CD8-positive, alpha-beta memory T cell (primary cell): Measurements from ENCODE around the gene TBX18. TPM values are rescaled to one million over a fixed set of nuclear protein-coding genes. Genes with fewer than 3 reads are reported as not detected.

ENCODE experiments used
- CTCF ChIA-PET: fragments of 350-600 bp; sonication (Branson Sonifier 250); formaldehyde crosslinking; loops from one replicate; lab custom pipeline; 2021; ENCODE audit warnings: antibody characterized with exemption; lab: Charles Lee
- POLR2A ChIA-PET: fragments of 350-600 bp; sonication (Branson Sonifier 250); formaldehyde crosslinking; loops from one replicate; lab custom pipeline; 2021; ENCODE audit warnings: antibody characterized with exemption; lab: Charles Lee
- DNase-seq, 5 donors: peaks; one replicate each; pipeline versions ENCODE4 v3.0.0 to v3.0.0-alpha.2; 2020 to 2022; ENCODE audit warnings: mixed read lengths in 1 of 5
- H3K27ac ChIP-seq: one replicate; pipeline ENCODE4 v1.7.0; 2013; ENCODE audit warnings: low read depth, mild to moderate bottlenecking, low read length, moderate library complexity
- H3K27me3 ChIP-seq: 2 replicates; pipeline ENCODE4 v1.7.0; 2013; ENCODE audit warnings: low read length, mild to moderate bottlenecking; ENCODE audit not compliant: insufficient read depth, poor library complexity, severe bottlenecking
- H3K36me3 ChIP-seq: 2 replicates; pipeline ENCODE4 v1.7.0; 2013; ENCODE audit warnings: mild to moderate bottlenecking, low read length, moderate library complexity; ENCODE audit not compliant: insufficient read depth
- H3K4me1 ChIP-seq: 2 replicates; pipeline ENCODE4 v1.7.0; 2013; ENCODE audit warnings: mild to moderate bottlenecking, low read length, moderate library complexity; ENCODE audit not compliant: insufficient read depth
- H3K4me3 ChIP-seq: 2 replicates; pipeline ENCODE4 v1.7.0; 2013; ENCODE audit warnings: mild to moderate bottlenecking, low read length
- H3K9me3 ChIP-seq: 2 replicates; pipeline ENCODE4 v1.7.0; 2013; ENCODE audit warnings: mild to moderate bottlenecking, low read length
- H3K27ac Mint-ChIP-seq, 8 donors: one replicate each; pipeline ENCODE4 v1.8.0; 2020 to 2021; ENCODE audit warnings: mixed read lengths in 8 of 8, mild to moderate bottlenecking in 6 of 8, inconsistent platforms in 3 of 8, moderate library complexity in 3 of 8
- H3K27me3 Mint-ChIP-seq, 2 donors: one replicate each; pipeline ENCODE4 v1.8.0; 2020 to 2021; ENCODE audit warnings: mixed read lengths in 2 of 2, mild to moderate bottlenecking in 1 of 2, moderate library complexity in 1 of 2
- H3K36me3 Mint-ChIP-seq, 3 donors: one replicate each; pipeline ENCODE4 v1.8.0; 2020 to 2021; ENCODE audit warnings: mixed read lengths in 3 of 3, inconsistent platforms in 1 of 3, mild to moderate bottlenecking in 1 of 3
- H3K4me1 Mint-ChIP-seq, 3 donors: one replicate each; pipeline ENCODE4 v1.8.0; 2020 to 2021; ENCODE audit warnings: mixed read lengths in 3 of 3, inconsistent platforms in 1 of 3, mild to moderate bottlenecking in 1 of 3
- H3K4me3 Mint-ChIP-seq, 7 donors: one replicate each; pipeline ENCODE4 v1.8.0; 2020 to 2021; ENCODE audit warnings: mixed read lengths in 7 of 7, mild to moderate bottlenecking in 6 of 7, moderate library complexity in 4 of 7, inconsistent platforms in 2 of 7
- H3K9me3 Mint-ChIP-seq, 5 donors: one replicate each; pipeline ENCODE4 v1.8.0; 2020 to 2022; ENCODE audit warnings: mixed read lengths in 5 of 5, mild to moderate bottlenecking in 3 of 5, moderate library complexity in 2 of 5, inconsistent platforms in 1 of 5
- polyA plus RNA-seq: library from polyadenylated mRNA; unstranded; fragments of 300-500 nt; fragmentation: Illumina TruSeq; gene quantifications from one replicate; pipeline ENCODE4 v1.2.3, GENCODE V29; 2021
- total RNA-seq, 2 experiments: library from RNA; stranded (reverse); gene quantifications; one replicate each; pipeline ENCODE4 v1.2.3, GENCODE V29; 2021

The TBX18 gene
- total and polyA plus RNA-seq, 3 experiments from 2014 or later: not detected

DNA sequence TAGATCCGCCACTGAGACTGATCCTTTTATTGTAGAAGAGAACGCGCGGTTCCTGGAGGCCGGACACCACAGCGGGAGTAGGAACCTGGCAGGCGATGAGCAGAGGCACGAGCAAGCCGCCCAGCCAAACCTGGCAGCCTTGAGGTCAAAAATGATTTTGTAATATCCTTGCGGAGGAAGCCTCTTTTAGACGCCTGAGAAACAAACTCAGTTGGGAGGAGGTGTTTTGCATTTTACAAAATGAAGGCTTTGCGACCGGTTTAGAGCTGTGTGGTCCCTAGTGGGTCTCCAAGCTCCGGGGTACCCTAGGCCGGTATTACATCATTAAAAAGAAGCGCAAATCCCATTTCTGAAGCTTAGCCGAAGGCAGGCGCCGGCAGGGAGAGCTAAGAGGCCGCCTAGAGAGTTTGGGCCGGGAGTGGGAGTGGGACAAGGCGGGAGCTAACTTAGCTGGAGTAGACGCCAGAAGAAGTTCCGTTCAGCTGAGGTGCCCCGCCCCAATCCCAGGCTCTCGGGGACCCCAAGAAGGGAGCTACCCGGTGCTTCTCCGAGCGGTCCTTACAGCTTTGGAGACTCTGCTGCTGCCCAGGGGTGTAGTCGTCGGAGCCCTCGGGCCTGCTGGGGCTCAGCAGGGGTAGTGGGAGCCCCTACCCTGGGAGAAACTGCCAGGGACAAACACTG, 1.9 kb upstream of the TBX18 start:
- no peak for DNase-seq
- peaks cover 0 to 2% (median 0%) of the 10 kb centered on the region in 3 donors for H3K36me3 Mint-ChIP-seq
- peaks cover 3 to 5% (median 4%) of the 10 kb centered on the region in 3 donors for H3K4me1 Mint-ChIP-seq
- H3K27me3 Mint-ChIP-seq: peaks cover 44 to 66% of the 10 kb centered on the region in 2 donors
- Histone ChIP-seq H3K4me3 (no peak overlapping the region), H3K4me1 (no peaks in the 10 kb centered on the region), H3K9me3 (no peaks in the 10 kb centered on the region), H3K27ac (no peak overlapping the region), H3K27me3 (peaks cover 16% of the 10 kb centered on the region), H3K36me3 (no peaks in the 10 kb centered on the region)
- H3K4me3 Mint-ChIP-seq: no peak overlapping the region
- ChIA-PET POLR2A (no interaction called here), CTCF (no interaction called here)
- H3K9me3 Mint-ChIP-seq: peaks cover 0 to 20% (median 6%) of the 10 kb centered on the region in 5 donors
- H3K27ac Mint-ChIP-seq: no peak overlapping the region

DNA sequence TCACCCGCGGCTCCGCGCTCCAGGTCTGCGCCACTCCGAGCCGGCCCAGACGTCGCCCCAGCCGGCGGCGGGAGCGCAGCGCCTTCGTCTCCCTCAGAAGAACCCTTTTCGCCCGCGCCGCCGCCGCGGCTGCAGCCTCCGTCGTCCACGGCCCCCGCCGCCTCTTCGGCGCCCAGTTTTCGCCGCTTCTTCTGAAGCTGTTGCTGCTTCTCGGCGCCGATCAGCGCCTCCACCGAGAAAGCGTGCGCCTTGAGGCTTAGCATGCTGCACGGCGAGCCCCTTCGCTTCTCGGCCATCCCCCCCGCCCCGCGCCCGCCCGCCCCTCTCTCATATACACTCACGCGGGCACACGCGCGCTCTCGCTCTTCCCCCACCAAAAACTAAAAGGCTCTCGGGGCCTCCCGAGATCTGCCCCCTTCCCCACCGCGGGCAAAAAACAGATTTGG, 489 bp downstream of the TBX18 start:
- Histone ChIP-seq H3K27me3 (peaks cover 12% of the 10 kb centered on the region), H3K9me3 (no peaks in the 10 kb centered on the region), H3K4me1 (no peaks in the 10 kb centered on the region), H3K36me3 (no peaks in the 10 kb centered on the region), H3K27ac (peak overlapping the region; percentile 38), H3K4me3 (no peak overlapping the region)
- DNase-seq: no peak
- no peaks in the 10 kb centered on the region for H3K36me3 Mint-ChIP-seq
- H3K27me3 Mint-ChIP-seq: peaks cover 37 to 62% of the 10 kb centered on the region in 2 donors
- peaks cover 3 to 5% (median 4%) of the 10 kb centered on the region in 3 donors for H3K4me1 Mint-ChIP-seq
- ChIA-PET POLR2A (no interaction called here), CTCF (no interaction called here)
- peak overlapping the region in 3 of 7 donors; percentile 35 to 82 (median 59) for H3K4me3 Mint-ChIP-seq
- H3K9me3 Mint-ChIP-seq: peaks cover 0 to 12% (median 6%) of the 10 kb centered on the region in 5 donors
- no peak overlapping the region for H3K27ac Mint-ChIP-seq

DNA sequence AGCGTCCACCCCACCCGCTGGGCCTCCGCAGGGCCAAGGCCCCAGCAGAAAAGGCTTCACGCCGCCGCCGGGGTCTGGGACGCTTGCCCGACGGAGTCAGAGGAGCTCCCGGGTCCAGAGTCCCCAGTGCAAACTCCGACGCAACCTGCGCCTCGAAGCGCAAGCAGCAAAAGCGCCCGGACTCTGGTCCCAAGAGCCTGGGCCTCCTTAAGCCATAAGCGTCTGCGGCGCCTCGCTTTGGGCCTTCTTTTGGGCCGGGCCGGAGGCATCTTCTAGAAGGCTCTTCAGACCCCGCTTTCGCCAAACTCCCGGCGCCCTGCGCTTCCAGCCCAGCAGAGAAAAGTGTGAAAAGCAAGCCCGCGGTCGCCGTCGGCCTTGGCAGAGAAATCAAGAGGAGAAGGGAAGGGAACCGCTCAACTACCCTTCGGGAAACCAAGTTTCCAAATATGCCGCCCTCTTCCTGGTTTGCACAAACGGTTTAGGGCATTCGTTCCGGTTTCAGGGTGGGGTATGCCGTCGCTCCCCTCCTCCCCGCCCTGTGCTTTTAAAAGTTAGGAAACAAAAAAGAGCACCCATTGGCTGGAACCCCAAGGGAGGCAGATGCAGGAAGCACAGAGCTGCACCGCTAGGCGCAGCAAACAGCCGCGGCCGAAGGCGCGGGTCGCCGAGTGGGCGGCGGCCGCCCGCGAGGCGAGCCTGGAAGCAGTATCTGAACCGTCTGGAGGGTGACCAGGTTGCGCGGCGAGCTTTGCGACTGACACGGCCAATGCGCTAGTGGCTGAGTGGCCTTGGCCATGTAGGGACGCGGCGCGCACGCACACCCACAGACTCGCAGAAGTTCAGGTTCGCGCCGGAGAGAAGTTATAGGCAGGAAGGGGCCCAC, 1.2 kb downstream of the TBX18 start:
- no peak overlapping the region for H3K4me3 ChIP-seq
- CTCF ChIA-PET: no interaction called here
- H3K9me3 ChIP-seq: no peaks in the 10 kb centered on the region
- POLR2A ChIA-PET: no interaction called here
- H3K4me1 ChIP-seq: no peaks in the 10 kb centered on the region
- no peak overlapping the region for H3K4me3 Mint-ChIP-seq
- peaks cover 31 to 55% of the 10 kb centered on the region in 2 donors for H3K27me3 Mint-ChIP-seq
- peaks cover 3 to 5% (median 4%) of the 10 kb centered on the region in 3 donors for H3K4me1 Mint-ChIP-seq
- DNase-seq: no peak
- no peak overlapping the region for H3K27ac Mint-ChIP-seq
- H3K27me3 ChIP-seq: peaks cover 12% of the 10 kb centered on the region
- peaks cover 0 to 12% (median 6%) of the 10 kb centered on the region in 5 donors for H3K9me3 Mint-ChIP-seq
- H3K36me3 ChIP-seq: no peaks in the 10 kb centered on the region
- no peaks in the 10 kb centered on the region for H3K36me3 Mint-ChIP-seq
- H3K27ac ChIP-seq: peak overlapping the region; percentile 69

DNA sequence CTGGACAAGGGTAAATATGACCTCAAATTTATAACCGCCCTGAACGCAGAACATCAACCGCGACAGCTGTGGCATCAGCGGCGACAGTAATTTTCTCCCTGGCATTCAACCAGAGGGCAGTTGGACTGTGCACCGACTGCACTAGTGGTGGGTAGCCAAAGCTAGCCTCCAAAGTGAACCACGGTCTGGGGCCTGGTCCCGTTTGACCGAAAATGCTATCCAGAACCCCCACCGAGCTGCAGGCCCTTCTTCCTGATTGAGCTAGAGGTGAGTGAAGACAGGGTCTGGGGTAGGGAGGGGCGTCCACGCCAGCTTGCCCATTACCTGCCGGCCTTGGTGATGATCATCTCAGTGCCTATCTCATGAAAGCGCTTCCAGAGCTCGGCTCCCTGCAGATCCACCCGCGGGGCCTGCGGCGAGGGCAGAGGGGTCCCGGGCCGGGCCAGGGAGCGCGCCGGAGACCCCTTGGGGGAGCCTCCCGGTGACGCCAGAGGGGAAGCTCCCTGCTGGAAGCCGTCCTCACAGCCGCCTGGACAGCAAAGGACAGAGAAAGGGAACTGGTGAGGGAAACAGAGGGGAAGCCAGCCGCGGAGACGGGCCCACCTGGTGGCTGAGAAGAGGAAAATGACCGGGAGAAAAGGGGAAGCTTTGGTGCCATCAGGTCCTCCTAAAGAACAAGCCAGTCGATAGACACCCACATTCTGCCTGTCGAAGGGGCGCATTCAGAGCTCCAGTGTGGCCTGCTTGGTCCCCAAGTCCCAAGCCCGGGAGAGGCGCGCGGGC, 2.0 kb downstream of the TBX18 start:
- POLR2A ChIA-PET: no interaction called here
- Mint-ChIP-seq H3K36me3 (no peaks in the 10 kb centered on the region), H3K27ac (no peak overlapping the region), H3K4me1 (peaks cover 3 to 5% (median 4%) of the 10 kb centered on the region in 3 donors), H3K27me3 (peaks cover 30 to 47% of the 10 kb centered on the region in 2 donors), H3K4me3 (no peak overlapping the region), H3K9me3 (peaks cover 0 to 12% (median 4%) of the 10 kb centered on the region in 5 donors)
- CTCF ChIA-PET: no interaction called here
- Histone ChIP-seq H3K36me3 (no peaks in the 10 kb centered on the region), H3K4me1 (no peaks in the 10 kb centered on the region), H3K27ac (peak overlapping the region; percentile 69), H3K4me3 (no peak overlapping the region), H3K9me3 (no peaks in the 10 kb centered on the region), H3K27me3 (peaks cover 9% of the 10 kb centered on the region)
- no peak for DNase-seq

DNA sequence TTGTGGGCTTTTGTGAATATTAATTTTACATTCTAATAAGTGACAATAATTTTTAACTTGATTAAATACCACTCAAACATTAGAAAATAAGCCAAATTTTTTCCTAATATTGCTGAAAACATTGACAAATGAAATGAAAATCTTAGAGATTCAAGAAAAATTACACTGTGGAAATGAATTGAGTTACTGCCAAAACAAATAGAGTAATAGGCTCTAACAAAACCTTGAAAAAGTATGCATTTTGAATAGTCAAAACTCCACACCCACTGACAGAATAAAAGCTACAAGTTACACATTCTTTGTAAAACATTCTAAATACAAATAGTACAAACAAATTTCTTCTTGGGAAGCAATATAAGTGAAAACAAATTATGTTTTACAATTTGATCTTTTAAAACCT, 5.9 kb downstream of the TBX18 start:
- ChIA-PET CTCF (no interaction called here), POLR2A (no interaction called here)
- Mint-ChIP-seq H3K27ac (no peak overlapping the region), H3K9me3 (peaks cover 0 to 4% (median 0%) of the 10 kb centered on the region in 5 donors), H3K4me3 (no peak overlapping the region), H3K27me3 (peaks cover 19 to 22% of the 10 kb centered on the region in 2 donors), H3K36me3 (no peaks in the 10 kb centered on the region), H3K4me1 (no peaks in the 10 kb centered on the region)
- Histone ChIP-seq H3K27me3 (no peaks in the 10 kb centered on the region), H3K27ac (no peak overlapping the region), H3K9me3 (no peaks in the 10 kb centered on the region), H3K4me1 (no peaks in the 10 kb centered on the region), H3K4me3 (no peak overlapping the region), H3K36me3 (no peaks in the 10 kb centered on the region)
- no peak for DNase-seq

GRCh38 chr6:84756877-84757276, 7.5 kb downstream of the TBX18 start:
- H3K9me3 Mint-ChIP-seq: peaks cover 0 to 2% (median 0%) of the 10 kb centered on the region in 5 donors
- H3K4me3 ChIP-seq: no peak overlapping the region
- no peaks in the 10 kb centered on the region for H3K4me1 ChIP-seq
- H3K9me3 ChIP-seq: no peaks in the 10 kb centered on the region
- H3K27me3 ChIP-seq: no peaks in the 10 kb centered on the region
- ChIA-PET POLR2A (no interaction called here), CTCF (interaction anchor here (0.7 kb wide), 1 partner anchor 20 kb away, joined by 3 read pairs; no protein-coding TSS in a partner anchor)
- H3K27me3 Mint-ChIP-seq: peaks cover 8 to 13% of the 10 kb centered on the region in 2 donors
- H3K27ac ChIP-seq: no peak overlapping the region
- no peaks in the 10 kb centered on the region for H3K4me1 Mint-ChIP-seq
- H3K36me3 ChIP-seq: no peaks in the 10 kb centered on the region
- H3K27ac Mint-ChIP-seq: no peak overlapping the region
- no peaks in the 10 kb centered on the region for H3K36me3 Mint-ChIP-seq
- H3K4me3 Mint-ChIP-seq: no peak overlapping the region
- DNase-seq: no peak

DNA sequence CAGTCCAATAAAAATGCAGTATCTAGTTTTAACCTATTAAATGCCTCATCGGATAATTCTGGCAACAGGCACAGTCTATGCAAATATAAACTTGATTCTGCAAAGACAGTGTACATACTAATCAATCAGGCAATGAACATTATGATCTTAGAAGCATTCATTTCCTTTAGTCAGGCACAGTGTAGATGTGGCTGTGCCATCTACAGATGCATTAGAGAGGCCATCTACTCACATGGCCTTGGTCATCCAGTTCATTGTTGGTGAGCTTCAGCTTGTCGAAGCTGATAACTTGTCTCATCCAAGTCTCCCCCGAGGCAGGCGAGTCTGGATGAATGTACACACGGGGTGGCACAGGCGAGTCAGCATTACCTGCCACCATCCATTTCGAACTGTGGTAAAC, 7.9 kb downstream of the TBX18 start:
- POLR2A ChIA-PET: no interaction called here
- Histone ChIP-seq H3K4me3 (no peak overlapping the region), H3K9me3 (no peaks in the 10 kb centered on the region), H3K36me3 (no peaks in the 10 kb centered on the region), H3K27me3 (no peaks in the 10 kb centered on the region), H3K4me1 (no peaks in the 10 kb centered on the region), H3K27ac (no peak overlapping the region)
- Mint-ChIP-seq H3K27me3 (peaks cover 7 to 10% of the 10 kb centered on the region in 2 donors), H3K27ac (no peak overlapping the region), H3K36me3 (no peaks in the 10 kb centered on the region), H3K4me1 (no peaks in the 10 kb centered on the region), H3K4me3 (no peak overlapping the region), H3K9me3 (peaks cover 0 to 2% (median 0%) of the 10 kb centered on the region in 5 donors)
- DNase-seq: no peak
- CTCF ChIA-PET: interaction anchor here (0.7 kb wide), 1 partner anchor 20 kb away, joined by 3 read pairs; no protein-coding TSS in a partner anchor
